OCI-LY7 (cell line): ENCODE results near the gene ACSM3. TPM values are rescaled to one million over a fixed set of nuclear protein-coding genes. Genes with fewer than 3 reads are reported as not detected.

ENCODE experiments used
- BruUV-seq: library from RNA; stranded (reverse); fragments of 400-500 nt; replicated peaks from 2 replicates; lab custom pipeline; 2021; lab: Mats Ljungman, UMichigan
- CTCF ChIA-PET: fragments of 300-600 bp; sonication (Branson Sonifier 250); formaldehyde crosslinking; loops from one replicate; lab custom pipeline; 2022; ENCODE audit warnings: antibody characterized with exemption; ENCODE audit not compliant: unreplicated experiment; lab: Charles Lee
- POLR2A ChIA-PET: fragments of 300-600 bp; sonication (Branson Sonifier 250); formaldehyde crosslinking; loops from one replicate; lab custom pipeline; 2022; ENCODE audit warnings: antibody characterized with exemption; lab: Charles Lee
- DNase-seq: peaks from one replicate; pipeline ENCODE4 v3.0.0-alpha.2; 2015; ENCODE audit warnings: low spot score
- H2AFZ ChIP-seq: fragments of 200-600 bp; sonication (generic), shearing (Covaris generic); 2 replicates; pipeline ENCODE4 v1.6.1; 2014; ENCODE audit warnings: mild to moderate bottlenecking, antibody characterized with exemption, low read length, moderate library complexity
- H3K27ac ChIP-seq: fragments of 200-600 bp; sonication (generic); 2 replicates; pipeline ENCODE4 v1.5.1; 2014; ENCODE audit warnings: mixed run types, low read depth, mild to moderate bottlenecking, moderate library complexity, low read length, inconsistent platforms; ENCODE audit not compliant: poor library complexity, severe bottlenecking
- H3K36me3 ChIP-seq: fragments of 200-600 bp; sonication (generic); 2 replicates; pipeline ENCODE4 v1.6.1; 2014; ENCODE audit warnings: mild to moderate bottlenecking, antibody characterized with exemption, low read length, moderate library complexity, mixed read lengths; ENCODE audit not compliant: insufficient read depth
- H3K4me1 ChIP-seq: fragments of 200-600 bp; sonication (generic); 2 replicates; pipeline ENCODE4 v1.5.1; 2014; ENCODE audit warnings: mild to moderate bottlenecking, low read length; ENCODE audit not compliant: insufficient read depth, poor library complexity, severe bottlenecking
- H3K4me2 ChIP-seq: fragments of 200-600 bp; sonication (generic); 2 replicates; pipeline ENCODE4 v1.6.1; 2014; ENCODE audit warnings: mild to moderate bottlenecking, low read length
- H3K4me3 ChIP-seq: fragments of 200-600 bp; sonication (generic); 2 replicates; pipeline ENCODE4 v1.5.1; 2014; ENCODE audit warnings: mild to moderate bottlenecking, low read depth, low read length; ENCODE audit not compliant: poor library complexity, severe bottlenecking
- H3K79me2 ChIP-seq: fragments of 200-600 bp; sonication (generic); 2 replicates; pipeline ENCODE4 v1.6.1; 2016; ENCODE audit warnings: low read depth, mild to moderate bottlenecking, low read length, moderate library complexity, mixed read lengths; ENCODE audit not compliant: insufficient read depth
- H3K9me2 ChIP-seq: fragments of 200-600 bp; sonication (generic); 2 replicates; pipeline ENCODE4 v1.6.1; 2016; ENCODE audit warnings: mild to moderate bottlenecking, low read length, mixed read lengths; ENCODE audit not compliant: insufficient read depth
- H3K9me3 ChIP-seq: fragments of 200-600 bp; sonication (generic); 2 replicates; pipeline ENCODE4 v1.6.1; 2014; ENCODE audit warnings: mild to moderate bottlenecking, mixed run types, low read length, mixed read lengths
- H4K20me1 ChIP-seq: fragments of 200-600 bp; sonication (generic); 2 replicates; pipeline ENCODE4 v1.6.1; 2014; ENCODE audit warnings: mild to moderate bottlenecking, antibody characterized with exemption, low read length, moderate library complexity, mixed read lengths; ENCODE audit not compliant: insufficient read depth
- CTCF ChIP-seq: fragments of 200-600 bp; sonication (generic); conservative IDR thresholded peaks from 2 replicates; pipeline ENCODE4 v1.5.1; 2014; ENCODE audit warnings: mild to moderate bottlenecking, antibody characterized with exemption, low read length, moderate library complexity, mixed read lengths
- EZH2phosphoT487 ChIP-seq: fragments of 200-600 bp; sonication (generic); IDR thresholded peaks from 2 replicates; pipeline ENCODE4 v1.6.1; 2018; ENCODE audit warnings: low read depth, borderline replicate concordance, mild to moderate bottlenecking, mixed run types, antibody characterized with exemption, low read length, moderate library complexity, mixed read lengths
- intact Hi-C: fragments of 100-400 bp; cut with micrococcal nuclease; formaldehyde crosslinking; loops from one replicate; pipeline ENCODE4 v1.10.0; 2022; ENCODE audit not compliant: unreplicated experiment
- total RNA-seq, 2 experiments: library from RNA; depleted of rRNA in 1 of 2; stranded (reverse); fragments of >200 nt in 1 of 2; shearing (Covaris generic) in 1 of 2; gene quantifications; 2 replicates each; pipeline ENCODE4 v1.2.3, GENCODE V29; 2014 to 2022

The ACSM3 gene
- total RNA-seq, 2 experiments from 2014 or later, result 2.8 to 4.5 TPM

GRCh38 chr16:20774703-20775362 lies 11.0 kb downstream of the ACSM3 start:
- no peaks in the 10 kb centered on the region for H3K79me2 ChIP-seq
- H3K4me3 ChIP-seq, result no peak overlapping the region
- TF ChIP-seq CTCF (peak; percentile 83), EZH2phosphoT487 (no peak)
- H3K36me3 ChIP-seq, result no peaks in the 10 kb centered on the region
- ChIA-PET CTCF (interaction anchor here (0.6 kb wide), 1 partner anchor 23 kb away, joined by 3 read pairs; no protein-coding TSS in a partner anchor), POLR2A (no interaction called here)
- no peak overlapping the region for H2AFZ ChIP-seq
- intact Hi-C loops, result no loop called here
- H4K20me1 ChIP-seq, result no peaks in the 10 kb centered on the region
- H3K9me2 ChIP-seq, result no peaks in the 10 kb centered on the region
- peak; percentile 67 for DNase-seq
- H3K4me1 ChIP-seq, result no peaks in the 10 kb centered on the region
- H3K27ac ChIP-seq, result no peak overlapping the region
- no TSS peak for BruUV-seq
- no peak overlapping the region for H3K4me2 ChIP-seq
- H3K9me3 ChIP-seq, result no peaks in the 10 kb centered on the region

GRCh38 chr16:20781697-20782096 lies 17.9 kb downstream of the ACSM3 start:
- no peaks in the 10 kb centered on the region for H3K4me1 ChIP-seq
- no peaks in the 10 kb centered on the region for H3K9me3 ChIP-seq
- H2AFZ ChIP-seq, result no peak overlapping the region
- H3K79me2 ChIP-seq, result no peaks in the 10 kb centered on the region
- intact Hi-C loops, result no loop called here
- H3K4me2 ChIP-seq, result no peak overlapping the region
- H3K36me3 ChIP-seq, result no peaks in the 10 kb centered on the region
- H3K27ac ChIP-seq, result no peak overlapping the region
- CTCF ChIA-PET, result no interaction called here
- H3K9me2 ChIP-seq, result no peaks in the 10 kb centered on the region
- H3K4me3 ChIP-seq, result no peak overlapping the region
- no peak for DNase-seq
- POLR2A ChIA-PET, result no interaction called here
- TF ChIP-seq CTCF, result no peak
- no TSS peak for BruUV-seq
- no peaks in the 10 kb centered on the region for H4K20me1 ChIP-seq

GRCh38 chr16:20782470-20782869 lies 18.7 kb downstream of the ACSM3 start:
- intact Hi-C loops, result no loop called here

More at GRCh38 chr16:20782470-20782869, 18.7 kb downstream of the ACSM3 start:
- POLR2A ChIA-PET, result no interaction called here
- H3K79me2 ChIP-seq, result no peaks in the 10 kb centered on the region
- DNase-seq, result no peak
- CTCF ChIA-PET, result no interaction called here
- no peaks in the 10 kb centered on the region for H4K20me1 ChIP-seq
- H3K4me3 ChIP-seq, result no peak overlapping the region
- H3K36me3 ChIP-seq, result no peaks in the 10 kb centered on the region
- no peak overlapping the region for H2AFZ ChIP-seq
- no peaks in the 10 kb centered on the region for H3K9me2 ChIP-seq
- H3K9me3 ChIP-seq, result no peaks in the 10 kb centered on the region
- no peak overlapping the region for H3K4me2 ChIP-seq
- no peak for TF ChIP-seq EZH2phosphoT487
- no peak for TF ChIP-seq CTCF
- BruUV-seq, result no TSS peak
- no peak overlapping the region for H3K27ac ChIP-seq
- no peaks in the 10 kb centered on the region for H3K4me1 ChIP-seq
